ENCODE data around the gene ADM2. TPM values are rescaled to one million over a fixed set of nuclear protein-coding genes. Genes with fewer than 3 reads are reported as not detected.

Gene ADM2
- total and polyA plus RNA-seq, 2 of the 13 experiments (the other 11 are each of a cell fraction or from before 2014, with no cell fraction given) = 1.2 to 3.0 TPM

DNA sequence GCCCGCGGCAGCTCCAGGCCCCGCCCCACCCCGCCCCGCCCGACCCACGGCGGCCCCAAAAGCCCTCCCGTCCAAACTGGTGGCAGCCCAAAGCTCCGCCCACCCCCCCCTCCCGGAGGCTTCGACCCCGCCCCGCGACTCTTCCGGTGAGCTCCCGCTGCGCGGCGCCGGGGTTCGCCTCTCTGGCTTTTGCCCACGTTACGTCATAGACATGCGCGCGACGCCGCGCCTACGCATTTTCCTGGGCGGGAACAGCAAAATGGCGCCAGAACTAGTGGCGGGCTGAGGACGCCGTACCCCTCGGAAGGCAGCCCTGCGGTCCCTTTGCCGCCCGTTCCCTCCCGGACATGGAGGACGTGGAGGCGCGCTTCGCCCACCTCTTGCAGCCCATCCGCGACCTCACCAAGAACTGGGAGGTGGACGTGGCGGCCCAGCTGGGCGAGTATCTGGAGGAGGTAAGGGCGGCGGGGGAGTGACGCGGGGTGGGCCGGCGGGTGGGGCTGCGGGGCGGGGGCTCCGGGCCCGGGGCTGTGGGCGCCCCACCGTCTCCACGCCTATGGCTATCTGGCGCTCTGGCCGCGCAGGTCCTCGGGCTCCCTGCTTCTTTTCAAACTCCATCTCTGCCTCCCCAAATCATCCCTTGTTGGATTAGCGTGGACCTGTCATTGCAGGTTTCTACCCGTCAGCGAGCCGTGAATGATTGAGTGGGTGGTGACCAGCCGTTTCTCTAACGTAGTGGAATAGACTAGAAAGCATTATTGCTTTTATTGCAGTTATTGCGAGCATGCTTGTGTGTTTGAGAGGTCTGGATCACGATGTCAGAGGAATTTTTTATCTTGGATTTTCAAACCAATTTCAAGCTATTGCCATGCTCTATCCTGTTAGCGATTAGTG is 26.9 kb downstream of the ADM2 start, which contains the start of gene NCAPH2 (continued):
- no peak for TF ChIP-seq MATR3 (CRISPR knock-in tag; IDR thresholded peaks at IDR 0.05)
- no peak for TF ChIP-seq ZMAT3 (CRISPR knock-in tag; conservative IDR thresholded peaks at IDR 0.05)
- peak; percentile 72; the same call in 1 of the 2 replicates for TF ChIP-seq SRF (IDR thresholded peaks at IDR 0.05; ENCODE audit: low read depth, low read length)
- TF ChIP-seq FOSL1 (CRISPR knock-in tag; IDR thresholded peaks at IDR 0.05; ENCODE audit: borderline replicate concordance) = no peak
- 0 out of 2 replicates have a peak, but pooled peaks have one; percentile 36 for TF ChIP-seq MEF2D (CRISPR knock-in tag; IDR thresholded peaks at IDR 0.05)
- TF ChIP-seq ZNF839 (CRISPR knock-in tag; IDR thresholded peaks at IDR 0.05; ENCODE audit: borderline replicate concordance) = no peak
- TF ChIP-seq, protein P1, sequence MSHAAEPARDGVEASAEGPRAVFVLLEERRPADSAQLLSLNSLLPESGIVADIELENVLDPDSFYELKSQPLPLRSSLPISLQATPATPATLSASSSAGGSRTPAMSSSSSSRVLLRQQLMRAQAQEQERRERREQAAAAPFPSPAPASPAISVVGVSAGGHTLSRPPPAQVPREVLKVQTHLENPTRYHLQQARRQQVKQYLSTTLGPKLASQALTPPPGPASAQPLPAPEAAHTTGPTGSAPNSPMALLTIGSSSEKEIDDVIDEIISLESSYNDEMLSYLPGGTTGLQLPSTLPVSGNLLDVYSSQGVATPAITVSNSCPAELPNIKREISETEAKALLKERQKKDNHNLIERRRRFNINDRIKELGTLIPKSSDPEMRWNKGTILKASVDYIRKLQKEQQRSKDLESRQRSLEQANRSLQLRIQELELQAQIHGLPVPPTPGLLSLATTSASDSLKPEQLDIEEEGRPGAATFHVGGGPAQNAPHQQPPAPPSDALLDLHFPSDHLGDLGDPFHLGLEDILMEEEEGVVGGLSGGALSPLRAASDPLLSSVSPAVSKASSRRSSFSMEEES (CRISPR knock-in tag; IDR thresholded peaks at IDR 0.05) = 0 out of 2 replicates have a peak, but pooled peaks have one; percentile 27
- no peak for TF ChIP-seq ARNTL (CRISPR knock-in tag; IDR thresholded peaks at IDR 0.05)
- TF ChIP-seq HNRNPUL1 (IDR thresholded peaks at IDR 0.05; ENCODE audit: low read depth, low read length) = no peak
- no peak for TF ChIP-seq RFXAP (CRISPR knock-in tag; IDR thresholded peaks at IDR 0.05; ENCODE audit: borderline replicate concordance)
- TF ChIP-seq, protein P2, sequence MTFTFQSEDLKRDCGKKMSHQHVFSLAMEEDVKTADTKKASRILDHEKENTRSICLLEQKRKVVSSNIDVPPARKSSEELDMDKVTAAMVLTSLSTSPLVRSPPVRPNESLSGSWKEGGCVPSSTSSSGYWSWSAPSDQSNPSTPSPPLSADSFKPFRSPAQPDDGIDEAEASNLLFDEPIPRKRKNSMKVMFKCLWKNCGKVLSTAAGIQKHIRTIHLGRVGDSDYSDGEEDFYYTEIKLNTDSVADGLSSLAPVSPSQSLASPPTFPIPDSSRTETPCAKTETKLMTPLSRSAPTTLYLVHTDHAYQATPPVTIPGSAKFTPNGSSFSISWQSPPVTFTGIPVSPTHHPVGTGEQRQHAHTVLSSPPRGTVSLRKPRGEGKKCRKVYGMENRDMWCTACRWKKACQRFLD (CRISPR knock-in tag; IDR thresholded peaks at IDR 0.05; ENCODE audit: borderline replicate concordance) = no peak; the same call in 1 of the 2 replicates
- TF ChIP-seq SETDB1 (CRISPR knock-in tag; IDR thresholded peaks at IDR 0.05; ENCODE audit: borderline replicate concordance) = no peak
- no peak for TF ChIP-seq NAIF1 (CRISPR knock-in tag; IDR thresholded peaks at IDR 0.05; ENCODE audit: borderline replicate concordance)
- TF ChIP-seq ZNF230 (CRISPR knock-in tag; IDR thresholded peaks at IDR 0.05) = no peak
- peak; percentile 88 for TF ChIP-seq HIVEP1 (CRISPR knock-in tag; IDR thresholded peaks at IDR 0.05)
- TF ChIP-seq MIER2 (CRISPR knock-in tag; IDR thresholded peaks at IDR 0.05) = 0 out of 2 replicates have a peak, but pooled peaks have one; percentile 44
- no peak for TF ChIP-seq ZBTB8A (CRISPR knock-in tag; IDR thresholded peaks at IDR 0.05; ENCODE audit: borderline replicate concordance, low read depth)
- no peak; the same call in 1 of the 2 replicates for TF ChIP-seq ZNF556 (CRISPR knock-in tag; IDR thresholded peaks at IDR 0.05; ENCODE audit: borderline replicate concordance)
- no peak for TF ChIP-seq ZNF749 (CRISPR knock-in tag; IDR thresholded peaks at IDR 0.05; ENCODE audit: borderline replicate concordance)
- TF ChIP-seq HNF4A (CRISPR knock-in tag; IDR thresholded peaks at IDR 0.05) = no peak
- TF ChIP-seq ZNF24 (IDR thresholded peaks at IDR 0.05) = no peak
- TF ChIP-seq ZFP36L1 (CRISPR knock-in tag; IDR thresholded peaks at IDR 0.05) = no peak
- TF ChIP-seq IRX3 (CRISPR knock-in tag; IDR thresholded peaks at IDR 0.05; ENCODE audit: borderline replicate concordance, low read depth) = no peak
- peak; percentile 67; the same call in 1 of the 2 replicates for TF ChIP-seq KDM2A (CRISPR knock-in tag; IDR thresholded peaks at IDR 0.05; ENCODE audit: borderline replicate concordance, low read depth)
- TF ChIP-seq REPIN1 (CRISPR knock-in tag; IDR thresholded peaks at IDR 0.05; ENCODE audit: borderline replicate concordance, low read depth) = peak; percentile 75
- TF ChIP-seq ZNF496 (CRISPR knock-in tag; IDR thresholded peaks at IDR 0.05; ENCODE audit: insufficient replicate concordance) = no peak
- no peak for TF ChIP-seq XBP1 (CRISPR knock-in tag; IDR thresholded peaks at IDR 0.05)
- no peak for TF ChIP-seq XRCC5 (optimal IDR thresholded peaks at IDR 0.05; ENCODE audit: low read length)
- TF ChIP-seq ZNF598 (CRISPR knock-in tag; IDR thresholded peaks at IDR 0.05; ENCODE audit: borderline replicate concordance) = no peak

All from HepG2 (cell line).